ENCODE results near the gene BABAM2.

BABAM2 gene

DNA sequence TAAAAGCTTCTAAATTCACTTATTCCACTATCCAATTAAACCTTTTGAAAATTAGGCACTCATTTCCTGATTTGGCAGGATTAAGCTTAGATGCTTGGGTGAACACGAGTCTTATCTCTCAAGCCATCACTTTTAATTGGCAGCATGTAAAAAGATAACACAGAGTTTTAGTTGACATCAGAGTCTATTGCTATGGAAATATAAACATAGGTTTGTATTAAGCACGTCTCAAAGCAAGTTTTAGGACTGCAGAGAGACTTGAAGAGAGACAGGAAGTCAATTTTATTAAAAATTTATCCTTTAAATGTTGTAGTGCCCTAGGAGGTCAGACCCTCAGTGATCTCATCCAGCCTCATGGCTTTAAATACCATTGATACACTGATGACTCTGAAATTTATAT is 5.9 kb upstream of the BABAM2 start:
- TF ChIP-seq, protein P1, sequence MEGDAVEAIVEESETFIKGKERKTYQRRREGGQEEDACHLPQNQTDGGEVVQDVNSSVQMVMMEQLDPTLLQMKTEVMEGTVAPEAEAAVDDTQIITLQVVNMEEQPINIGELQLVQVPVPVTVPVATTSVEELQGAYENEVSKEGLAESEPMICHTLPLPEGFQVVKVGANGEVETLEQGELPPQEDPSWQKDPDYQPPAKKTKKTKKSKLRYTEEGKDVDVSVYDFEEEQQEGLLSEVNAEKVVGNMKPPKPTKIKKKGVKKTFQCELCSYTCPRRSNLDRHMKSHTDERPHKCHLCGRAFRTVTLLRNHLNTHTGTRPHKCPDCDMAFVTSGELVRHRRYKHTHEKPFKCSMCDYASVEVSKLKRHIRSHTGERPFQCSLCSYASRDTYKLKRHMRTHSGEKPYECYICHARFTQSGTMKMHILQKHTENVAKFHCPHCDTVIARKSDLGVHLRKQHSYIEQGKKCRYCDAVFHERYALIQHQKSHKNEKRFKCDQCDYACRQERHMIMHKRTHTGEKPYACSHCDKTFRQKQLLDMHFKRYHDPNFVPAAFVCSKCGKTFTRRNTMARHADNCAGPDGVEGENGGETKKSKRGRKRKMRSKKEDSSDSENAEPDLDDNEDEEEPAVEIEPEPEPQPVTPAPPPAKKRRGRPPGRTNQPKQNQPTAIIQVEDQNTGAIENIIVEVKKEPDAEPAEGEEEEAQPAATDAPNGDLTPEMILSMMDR (IDR thresholded peaks at IDR 0.05; ENCODE audit: low read depth, low read length) = no peak
- no peak overlapping the region for H3K4me3 ChIP-seq (ENCODE audit: low read depth, low read length)
- no peaks in the 10 kb centered on the region for H3K36me3 ChIP-seq
- H3K27me3 ChIP-seq (ENCODE audit: insufficient read depth, low read depth, severe bottlenecking) = peaks cover 7% of the 10 kb centered on the region
- peaks cover 3% of the 10 kb centered on the region for H3K9me3 ChIP-seq (ENCODE audit: severe bottlenecking)
- H3K27ac ChIP-seq = no peak overlapping the region
- no peak for DNase-seq

DNA sequence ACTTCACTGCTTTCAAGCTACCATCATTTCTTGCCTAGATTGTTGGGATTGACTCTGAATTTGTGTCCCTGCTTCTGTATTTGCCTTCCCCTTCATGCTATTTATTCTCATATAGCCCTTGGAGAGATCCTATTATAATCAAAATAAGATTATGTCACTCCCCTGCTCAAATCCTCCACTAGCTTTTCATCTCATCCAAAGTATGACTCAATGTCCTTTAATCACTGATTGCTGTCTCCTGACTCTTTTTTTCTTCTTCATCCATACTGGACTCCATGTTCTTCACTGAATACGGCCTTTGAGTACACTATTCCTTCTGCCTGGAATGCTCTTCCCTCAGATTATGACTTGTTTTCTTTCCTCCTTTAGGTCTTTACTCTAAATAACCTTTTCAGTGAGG is 5.3 kb upstream of the BABAM2 start:
- Histone ChIP-seq H3K36me3 (no peaks in the 10 kb centered on the region), H3K27me3 (ENCODE audit: insufficient read depth, low read depth, severe bottlenecking) (peaks cover 7% of the 10 kb centered on the region), H3K9me3 (ENCODE audit: severe bottlenecking) (no peaks in the 10 kb centered on the region), H3K27ac (no peak overlapping the region), H3K4me3 (ENCODE audit: low read depth, low read length) (no peak overlapping the region)
- TF ChIP-seq, protein P1 (IDR thresholded peaks at IDR 0.05; ENCODE audit: low read depth, low read length) = no peak
- DNase-seq = no peak

DNA sequence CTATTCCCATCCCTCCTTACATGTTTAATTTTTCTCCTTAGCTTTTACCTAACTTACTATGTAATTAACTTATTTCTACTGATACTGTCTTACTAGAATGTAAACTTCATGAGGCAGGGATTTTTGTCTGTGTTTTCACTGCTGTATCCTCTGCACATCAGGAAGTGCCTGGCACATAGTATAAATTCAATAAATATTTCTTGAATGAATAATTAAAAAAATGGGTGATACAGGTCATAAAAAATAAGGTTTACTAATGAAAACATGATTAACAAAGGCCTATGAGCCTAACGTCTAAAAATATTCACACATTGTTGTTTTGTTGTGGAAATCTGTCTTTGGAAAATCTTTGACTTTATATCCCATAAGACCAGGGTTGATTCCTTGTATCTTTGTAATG is 4.9 kb upstream of the BABAM2 start:
- Histone ChIP-seq H3K36me3 (no peaks in the 10 kb centered on the region), H3K27ac (no peak overlapping the region), H3K4me3 (ENCODE audit: low read depth, low read length) (no peak overlapping the region), H3K9me3 (ENCODE audit: severe bottlenecking) (no peaks in the 10 kb centered on the region), H3K27me3 (ENCODE audit: insufficient read depth, low read depth, severe bottlenecking) (peaks cover 7% of the 10 kb centered on the region)
- no peak for DNase-seq
- TF ChIP-seq, protein P1 (IDR thresholded peaks at IDR 0.05; ENCODE audit: low read depth, low read length) = no peak

DNA sequence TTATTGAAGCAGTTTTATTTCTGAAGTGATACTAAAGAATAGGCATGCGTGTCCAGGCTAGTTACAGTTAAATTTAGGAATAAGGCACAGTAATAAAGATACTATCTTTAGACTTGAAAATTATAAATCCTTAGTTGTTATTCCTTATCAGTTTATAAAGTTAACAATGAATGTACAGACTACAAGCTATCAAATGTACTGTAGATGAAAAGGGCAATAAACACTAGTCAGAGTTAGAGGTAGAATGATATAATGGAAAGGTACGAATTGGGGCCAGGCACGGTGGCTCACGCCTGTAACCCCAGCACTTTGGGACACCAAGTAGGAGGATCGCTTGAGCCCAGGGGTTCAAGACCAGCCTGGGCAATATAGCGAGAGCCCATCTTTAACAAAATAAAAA is 4.2 kb upstream of the BABAM2 start:
- Histone ChIP-seq H3K9me3 (ENCODE audit: severe bottlenecking) (no peaks in the 10 kb centered on the region), H3K4me3 (ENCODE audit: low read depth, low read length) (no peak overlapping the region), H3K36me3 (no peaks in the 10 kb centered on the region), H3K27me3 (ENCODE audit: insufficient read depth, low read depth, severe bottlenecking) (peaks cover 7% of the 10 kb centered on the region), H3K27ac (no peak overlapping the region)
- TF ChIP-seq, protein P1 (IDR thresholded peaks at IDR 0.05; ENCODE audit: low read depth, low read length) = no peak
- DNase-seq = no peak

DNA sequence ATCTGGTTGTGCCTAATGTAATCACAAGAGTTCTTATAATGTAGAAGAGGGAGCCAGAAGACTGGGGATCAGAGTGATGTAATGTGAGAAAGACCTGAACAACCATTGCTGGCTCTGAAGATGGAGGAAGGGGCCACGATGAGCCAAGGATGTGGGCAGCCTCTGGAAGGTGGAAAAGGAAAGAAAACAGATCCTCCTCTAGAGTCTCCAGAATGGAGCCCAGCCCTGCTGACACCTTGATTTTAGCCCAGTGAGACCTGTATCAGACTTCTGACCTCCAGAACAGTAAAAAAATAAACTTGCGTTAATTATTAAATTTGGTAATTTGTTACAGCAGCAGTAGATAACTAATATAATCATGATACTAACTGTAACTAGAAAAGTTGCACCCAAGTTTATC is 3.4 kb upstream of the BABAM2 start:
- Histone ChIP-seq H3K27me3 (ENCODE audit: insufficient read depth, low read depth, severe bottlenecking) (peaks cover 4% of the 10 kb centered on the region), H3K4me3 (ENCODE audit: low read depth, low read length) (no peak overlapping the region), H3K9me3 (ENCODE audit: severe bottlenecking) (no peaks in the 10 kb centered on the region), H3K27ac (no peak overlapping the region), H3K36me3 (no peaks in the 10 kb centered on the region)
- no peak for DNase-seq
- TF ChIP-seq, protein P1 (IDR thresholded peaks at IDR 0.05; ENCODE audit: low read depth, low read length) = no peak

DNA sequence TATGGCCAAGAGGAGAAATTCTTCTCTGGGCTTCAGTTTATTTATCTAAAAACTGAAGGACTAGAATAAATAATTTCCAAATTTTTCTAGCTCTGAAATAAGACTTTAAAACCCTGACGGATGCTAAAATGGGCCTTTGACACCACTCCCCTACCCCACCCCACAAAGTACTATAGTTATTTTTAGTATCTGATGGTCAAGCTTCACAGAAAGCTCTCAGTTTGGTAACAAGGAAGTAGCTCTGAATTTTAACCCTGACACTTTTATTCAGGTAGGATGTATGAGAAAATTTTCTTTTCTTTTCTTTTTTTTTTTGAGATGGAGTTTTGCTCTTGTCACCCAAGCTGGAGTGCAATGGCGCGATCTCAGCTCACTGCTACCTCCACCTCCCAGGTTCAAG is 2.7 kb upstream of the BABAM2 start:
- H3K27me3 ChIP-seq (ENCODE audit: insufficient read depth, low read depth, severe bottlenecking) = peaks cover 4% of the 10 kb centered on the region

More for the DNA sequence above, 2.7 kb upstream of the BABAM2 start:
- DNase-seq = no peak
- Histone ChIP-seq H3K27ac (no peak overlapping the region), H3K4me3 (ENCODE audit: low read depth, low read length) (no peak overlapping the region), H3K9me3 (ENCODE audit: severe bottlenecking) (no peaks in the 10 kb centered on the region), H3K36me3 (no peaks in the 10 kb centered on the region)
- TF ChIP-seq, protein P1 (IDR thresholded peaks at IDR 0.05; ENCODE audit: low read depth, low read length) = no peak

Measured in WERI-Rb-1 (cell line).